HG03135 (cell line): ENCODE results near the gene RNASE1.

Experiments
- ATAC-seq: cut with Tn5 transposase; IDR thresholded peaks from one replicate; pipeline ENCODE4 v1.9.1; 2021; ENCODE audit warnings: mild to moderate bottlenecking, moderate library complexity; ENCODE audit not compliant: unreplicated experiment

RNASE1 gene

DNA sequence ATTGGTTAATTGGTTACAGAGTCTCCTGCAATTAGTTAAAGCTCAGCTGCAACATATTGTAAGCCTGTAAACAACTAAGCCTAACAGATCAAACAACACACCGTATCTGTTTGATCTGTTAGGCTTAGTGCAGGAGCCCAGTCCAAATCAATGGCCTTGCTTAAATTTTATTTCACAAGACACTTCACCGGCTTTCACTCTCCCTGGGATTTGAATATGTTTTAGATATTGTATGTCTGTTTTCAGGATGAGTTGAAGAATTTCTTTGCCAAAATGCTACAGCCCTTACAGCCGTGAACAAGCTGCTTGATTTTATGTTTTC lies 5.5 kb upstream of the RNASE1 start:
- no peak for ATAC-seq

DNA sequence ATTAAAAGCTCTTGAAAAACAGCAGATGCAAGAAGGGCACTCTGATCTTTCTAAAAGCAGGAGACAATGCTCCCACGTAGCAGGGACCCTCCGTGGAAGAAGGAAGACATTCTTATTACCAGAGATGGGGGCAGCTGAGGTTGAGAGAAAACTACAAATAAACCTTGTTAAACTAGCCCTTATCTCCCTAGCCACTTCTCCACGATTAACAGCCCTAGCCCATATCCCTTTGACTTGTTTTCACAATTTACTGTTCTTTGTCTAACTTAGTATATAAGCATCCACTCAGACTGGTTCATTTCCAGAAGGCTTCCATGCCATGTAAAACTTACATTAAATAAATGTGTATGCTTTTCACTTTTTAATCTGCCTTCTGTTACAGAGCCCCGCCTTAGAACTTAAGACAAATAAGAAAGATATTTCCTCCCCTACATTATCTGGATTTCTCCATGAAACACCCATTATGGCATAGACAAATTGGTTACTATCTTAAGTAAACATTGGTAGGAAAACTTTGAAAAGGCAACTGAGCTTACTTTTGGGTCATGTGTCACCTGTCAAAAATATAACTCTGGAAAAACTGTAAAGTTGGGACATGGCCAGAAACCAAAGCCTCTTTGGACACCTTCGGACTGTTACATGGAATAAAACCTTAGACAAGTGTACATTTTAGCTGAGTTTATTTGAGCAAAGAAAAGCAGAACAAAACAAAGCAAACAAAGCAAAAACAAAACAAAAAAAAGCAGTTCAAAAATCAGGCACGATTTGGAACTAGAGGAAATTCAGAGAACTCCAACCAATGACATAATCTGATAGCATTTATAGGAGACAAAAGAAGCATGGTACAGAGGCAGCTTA lies 4.9 kb upstream of the RNASE1 start:
- ATAC-seq, result no peak

DNA sequence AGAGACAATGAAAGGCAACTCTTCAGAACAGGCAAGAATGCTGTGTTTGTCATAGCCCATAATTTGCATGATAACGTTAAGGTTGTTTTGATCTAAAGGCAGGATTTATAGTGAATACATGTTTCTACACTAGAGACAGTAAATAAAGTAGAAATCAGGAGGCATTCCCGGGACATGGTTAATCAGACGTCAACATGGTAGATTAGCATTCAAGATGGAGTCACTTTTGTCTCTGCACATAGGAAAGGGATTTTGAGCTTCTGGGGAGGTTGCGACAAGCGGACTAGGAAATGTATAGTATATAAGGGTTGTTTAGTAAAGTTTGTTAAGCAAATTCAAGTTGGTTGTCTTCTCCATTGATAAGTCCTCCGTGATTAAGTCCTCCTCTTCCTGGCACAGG lies 2.8 kb upstream of the RNASE1 start:
- ATAC-seq, result no peak

DNA sequence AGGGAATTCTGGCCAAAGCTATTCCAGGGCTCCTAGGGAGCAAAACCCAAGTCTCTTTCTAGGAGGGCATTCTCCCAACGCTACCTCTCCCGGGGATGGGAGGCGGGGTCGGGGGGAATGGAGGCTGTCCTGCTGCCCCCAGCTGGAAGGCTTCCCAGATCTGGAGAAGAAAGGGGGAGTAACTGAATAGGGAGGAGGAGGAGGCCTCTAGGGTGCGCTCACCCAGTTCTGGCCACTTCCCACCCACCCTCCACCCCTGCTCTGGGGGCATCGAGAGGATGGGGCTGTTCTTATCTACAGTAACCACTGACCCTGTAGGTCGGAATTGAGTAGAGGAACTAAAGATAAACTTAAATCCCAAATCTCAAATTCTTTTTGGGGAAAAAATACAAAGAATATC lies 579 bp upstream of the RNASE1 start:
- no peak for ATAC-seq

DNA sequence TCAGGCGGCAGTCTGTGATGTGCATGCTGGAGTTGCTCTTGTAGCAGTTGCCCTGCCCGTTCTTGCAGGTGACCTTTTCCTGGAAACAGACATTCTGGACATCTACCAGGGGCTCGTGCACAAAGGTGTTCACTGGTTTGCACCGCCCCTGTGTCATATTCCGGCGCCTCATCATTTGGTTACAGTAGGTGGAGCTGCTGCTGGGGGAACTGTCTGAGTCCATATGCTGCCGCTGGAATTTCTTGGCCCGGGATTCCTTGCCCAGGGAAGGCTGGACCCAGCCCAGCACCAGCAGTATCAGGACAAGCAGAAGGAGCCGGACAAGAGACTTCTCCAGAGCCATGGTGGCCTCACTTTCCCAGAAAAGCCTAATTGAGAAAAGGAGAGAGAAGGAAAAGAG lies 918 bp downstream of the RNASE1 start:
- no peak for ATAC-seq

DNA sequence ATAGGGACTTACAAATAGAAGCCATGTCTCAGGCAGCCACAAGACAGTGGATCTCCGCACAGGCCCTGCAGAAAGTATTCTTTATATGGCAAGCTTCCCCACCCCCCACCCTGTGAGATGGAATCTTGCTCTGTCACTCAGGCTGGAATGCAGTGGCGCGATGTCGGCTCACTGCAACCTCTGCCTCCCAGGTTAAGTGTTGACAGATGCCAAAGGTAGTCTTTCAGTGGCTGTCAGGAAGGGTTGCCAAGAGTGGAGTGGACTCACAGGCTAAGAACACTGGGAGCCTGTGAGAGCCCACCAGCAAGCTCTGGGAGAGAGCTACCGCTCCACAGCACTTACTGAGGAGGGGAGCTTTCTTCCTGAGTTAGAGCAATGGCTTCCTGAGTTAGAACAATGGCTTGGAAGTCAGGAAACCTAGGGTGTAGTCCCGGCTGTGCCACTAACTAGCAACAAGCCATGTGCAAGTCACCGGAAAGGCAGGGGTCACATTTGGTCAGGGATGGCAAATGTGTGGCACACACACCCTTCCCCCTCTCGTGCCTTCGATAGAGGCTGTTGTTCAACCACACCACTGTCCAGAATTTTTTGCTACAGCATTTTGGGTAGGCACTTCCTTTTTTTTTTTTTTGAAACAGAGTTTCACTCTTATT lies 2.6 kb downstream of the RNASE1 start:
- ATAC-seq, result no peak

DNA sequence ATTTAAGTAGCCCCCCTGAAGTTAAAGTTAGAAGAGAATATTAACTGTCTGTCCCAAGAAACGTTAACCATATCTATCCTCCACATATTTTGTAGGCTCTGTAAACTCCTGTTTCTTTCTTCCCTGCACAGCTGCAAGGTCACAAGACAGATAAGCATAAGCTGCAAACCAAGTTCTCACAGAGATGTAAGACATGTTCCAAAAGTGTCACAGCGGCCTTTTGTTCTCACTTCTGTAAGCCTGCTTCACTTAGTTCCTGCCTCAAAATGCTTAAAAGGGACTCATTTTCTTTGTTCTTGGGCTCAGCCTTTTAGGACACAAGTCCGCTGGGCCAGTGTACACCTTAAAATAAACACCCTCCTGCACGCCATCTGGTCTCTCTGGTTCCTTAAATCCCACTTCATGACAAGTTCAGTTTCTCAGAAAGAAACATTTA lies 3.2 kb downstream of the RNASE1 start:
- ATAC-seq, result no peak

DNA sequence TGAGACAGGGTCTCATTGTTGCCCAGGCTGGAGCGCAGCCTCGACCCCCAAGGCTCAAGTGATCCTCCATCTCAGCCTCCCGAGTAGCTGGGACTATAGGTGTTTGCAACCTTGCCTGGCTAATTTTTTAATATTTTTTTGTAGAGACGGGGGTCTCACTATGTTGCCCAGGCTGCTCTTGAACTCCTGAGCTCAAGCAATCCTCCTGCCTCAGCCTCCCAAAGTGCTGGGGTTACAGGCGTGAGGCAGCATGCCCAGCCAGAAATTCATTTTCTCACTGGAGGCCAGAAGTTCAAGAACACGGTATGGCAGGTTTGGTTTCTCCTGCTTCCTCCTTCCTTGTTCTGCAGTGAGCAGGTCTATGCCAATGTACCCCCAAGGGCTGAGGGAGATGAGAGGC lies 3.7 kb downstream of the RNASE1 start:
- no peak for ATAC-seq

DNA sequence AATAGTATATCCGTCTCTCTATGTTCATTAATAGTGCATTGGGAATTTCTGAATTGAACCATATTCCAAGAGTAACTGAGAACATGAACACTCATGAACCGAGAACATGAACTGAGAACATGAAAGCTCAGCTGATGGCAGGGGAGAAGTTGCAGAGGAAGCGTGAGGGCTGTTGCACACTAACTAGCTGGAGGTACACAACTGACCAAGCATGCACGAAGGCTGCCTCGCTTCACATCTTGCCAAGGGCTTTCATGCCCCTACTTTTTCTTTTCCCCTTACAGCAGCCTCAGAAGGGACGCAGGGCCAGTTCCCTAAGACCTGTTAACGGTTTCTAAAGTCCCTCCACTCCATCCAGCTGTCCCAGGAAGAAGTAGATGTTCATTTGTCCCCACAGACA lies 4.3 kb downstream of the RNASE1 start:
- no peak for ATAC-seq

DNA sequence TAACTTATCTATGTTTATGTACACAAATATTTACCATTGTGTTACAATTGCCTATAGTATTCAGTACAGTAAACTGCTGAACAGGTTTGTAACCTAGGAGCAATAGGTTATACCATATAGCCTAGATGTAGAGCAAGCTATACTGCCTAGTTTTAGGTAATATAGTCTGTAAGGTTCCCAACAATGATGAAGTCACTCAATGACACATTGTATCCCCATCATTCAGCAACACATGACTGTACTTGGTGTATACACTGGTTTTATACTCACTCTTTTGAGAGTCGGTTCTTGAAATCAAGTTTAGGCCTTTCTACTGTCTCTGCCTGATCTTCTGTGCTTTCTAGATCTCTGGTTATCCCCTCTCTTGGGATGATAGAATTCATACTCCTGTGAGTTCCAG lies 5.5 kb downstream of the RNASE1 start:
- no peak for ATAC-seq

DNA sequence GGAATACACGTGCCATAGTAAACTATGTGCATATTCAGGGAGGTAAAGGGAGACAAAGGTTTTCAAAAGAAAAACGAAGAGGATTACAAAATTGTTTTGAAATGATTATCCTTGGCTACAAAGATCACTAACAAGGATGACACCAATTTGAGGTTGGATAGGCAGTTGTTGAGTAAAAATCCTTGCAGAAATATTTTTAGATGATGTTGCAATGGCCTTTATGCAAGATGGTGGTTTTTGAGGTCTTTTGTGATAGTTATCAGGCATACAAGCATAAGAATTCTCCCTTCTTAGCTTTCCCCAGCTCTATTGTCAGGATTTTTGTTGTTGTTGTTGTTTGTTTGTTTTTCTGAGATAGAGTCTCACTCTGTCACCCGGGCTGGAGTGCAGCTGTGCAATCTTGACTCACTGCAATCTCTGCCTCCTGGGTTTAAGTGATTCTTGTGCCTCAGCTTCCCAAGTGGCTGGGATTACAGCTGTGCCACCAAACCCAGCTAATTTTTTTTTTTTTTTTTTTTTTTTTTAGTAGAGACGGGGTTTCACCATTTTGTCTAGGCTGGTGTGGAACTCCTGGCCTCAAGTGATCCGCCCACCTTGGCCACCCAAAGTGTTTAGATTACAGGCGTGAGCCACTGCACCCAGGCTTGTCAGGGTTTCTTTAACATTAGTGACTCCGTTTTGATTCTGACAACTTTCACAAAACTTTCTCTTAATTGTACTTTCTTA lies 7.8 kb downstream of the RNASE1 start:
- ATAC-seq, result no peak

DNA sequence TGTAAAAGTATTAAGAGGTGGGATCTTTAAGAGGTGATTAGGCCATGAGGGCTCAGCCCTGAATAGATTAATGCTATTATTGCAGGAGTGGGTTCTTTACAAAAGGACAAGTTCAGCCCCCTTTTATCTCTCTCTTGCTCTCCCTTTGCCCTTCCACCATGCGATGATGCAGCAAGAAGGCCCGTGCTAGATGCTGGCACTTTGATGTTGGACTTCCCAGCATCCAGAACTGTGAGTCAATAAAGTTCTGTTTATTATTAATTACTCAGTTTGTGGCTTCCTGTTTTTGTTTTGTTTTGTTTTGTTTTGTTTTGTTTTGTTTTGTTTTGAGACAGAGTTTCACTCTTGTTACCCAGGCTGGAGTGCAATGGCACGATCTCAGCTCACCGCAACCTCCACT lies 10.1 kb downstream of the RNASE1 start:
- no peak for ATAC-seq

DNA sequence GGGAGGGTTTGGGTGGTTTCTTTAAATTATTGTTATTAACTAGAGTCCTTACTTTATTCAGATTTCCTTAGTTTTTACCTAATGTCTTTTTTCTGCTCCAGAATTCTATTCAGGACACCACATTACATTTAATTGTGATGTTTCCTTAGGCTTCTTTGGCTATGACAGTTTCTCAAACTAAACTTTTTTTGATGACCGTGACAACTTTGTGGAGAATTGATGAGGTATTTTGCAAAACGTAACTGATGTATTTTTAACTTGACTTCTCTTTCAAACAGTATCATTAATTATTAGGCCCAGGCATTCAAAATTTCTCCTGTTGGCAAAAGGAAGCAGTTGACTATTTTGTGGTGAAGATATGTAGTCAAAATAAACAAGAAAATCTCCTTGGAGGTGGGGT lies 11.0 kb downstream of the RNASE1 start:
- no peak for ATAC-seq

DNA sequence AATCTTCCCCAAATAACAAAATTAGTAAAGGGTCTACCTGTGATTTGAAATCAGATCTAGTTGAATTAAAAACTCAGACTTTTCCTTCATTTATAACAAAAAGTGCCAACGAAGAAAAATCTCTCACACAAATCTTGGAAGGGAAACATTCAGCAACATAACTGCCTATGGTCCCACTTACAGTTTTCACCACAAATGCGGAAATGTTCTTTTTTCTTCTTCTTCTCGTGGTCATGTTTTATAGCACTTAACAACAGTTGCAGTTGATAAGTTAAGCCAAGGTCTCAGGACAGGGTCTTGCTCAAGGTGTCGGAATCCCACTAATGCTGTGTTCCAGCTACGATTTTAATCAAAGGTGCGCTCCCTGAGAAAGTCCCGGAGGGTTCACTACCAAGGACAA lies 11.5 kb downstream of the RNASE1 start:
- no peak for ATAC-seq

DNA sequence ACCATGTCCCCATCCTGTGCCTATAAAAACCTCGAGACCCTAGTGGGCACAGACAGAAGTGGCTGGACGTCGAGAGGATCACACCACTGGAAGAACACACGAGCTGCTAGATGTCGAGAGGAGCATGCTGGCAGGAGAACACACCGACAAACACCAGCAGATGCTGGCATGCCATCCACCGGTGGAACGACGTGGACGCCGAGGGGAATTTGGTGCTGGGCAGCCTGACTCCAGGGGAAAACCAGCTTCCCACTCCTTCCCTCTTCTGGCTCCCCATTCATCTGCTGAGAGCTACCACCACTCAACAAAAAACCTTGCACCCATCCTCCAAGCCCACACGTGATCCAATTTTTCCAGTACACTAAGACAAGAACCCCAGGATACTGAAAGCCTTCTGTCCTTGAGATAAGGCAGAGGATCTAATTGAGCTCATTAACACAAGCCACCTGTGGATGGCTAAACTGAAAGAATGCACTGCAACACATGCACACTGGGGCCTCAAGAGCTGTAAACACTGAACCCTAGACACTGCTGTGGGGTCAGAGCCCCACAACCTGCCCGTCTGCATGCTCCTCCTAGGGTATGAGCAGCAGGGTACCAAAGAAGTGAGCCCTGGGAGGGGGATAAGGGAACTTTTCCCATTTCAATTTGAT lies 12.1 kb downstream of the RNASE1 start:
- ATAC-seq, result no peak

DNA sequence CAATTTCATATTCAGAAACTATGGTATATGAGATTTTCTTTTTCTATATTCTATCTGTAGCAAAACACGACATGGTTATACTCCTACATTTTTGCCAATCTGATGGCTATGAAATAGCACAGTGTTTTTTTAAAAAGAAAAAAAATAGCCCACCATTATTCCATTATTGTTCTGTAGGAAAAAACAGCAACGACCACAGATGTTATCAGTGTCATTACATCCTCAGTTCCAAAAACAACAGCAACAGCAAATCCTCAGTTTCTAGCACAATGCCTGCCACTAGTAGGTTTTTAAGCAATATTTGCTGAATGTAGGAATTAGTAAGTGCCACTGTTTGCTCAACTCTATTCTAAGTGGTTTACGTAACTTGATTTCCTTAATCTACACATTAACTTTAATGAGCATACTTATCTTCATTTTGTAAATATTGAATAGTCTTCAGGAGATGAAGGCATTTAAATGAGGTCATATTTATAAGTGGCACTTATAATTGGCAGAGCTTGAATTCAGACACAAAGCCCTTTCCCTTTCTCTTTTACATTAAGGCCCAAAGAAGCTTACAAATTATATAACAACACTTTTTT lies 13.3 kb downstream of the RNASE1 start:
- ATAC-seq, result no peak

DNA sequence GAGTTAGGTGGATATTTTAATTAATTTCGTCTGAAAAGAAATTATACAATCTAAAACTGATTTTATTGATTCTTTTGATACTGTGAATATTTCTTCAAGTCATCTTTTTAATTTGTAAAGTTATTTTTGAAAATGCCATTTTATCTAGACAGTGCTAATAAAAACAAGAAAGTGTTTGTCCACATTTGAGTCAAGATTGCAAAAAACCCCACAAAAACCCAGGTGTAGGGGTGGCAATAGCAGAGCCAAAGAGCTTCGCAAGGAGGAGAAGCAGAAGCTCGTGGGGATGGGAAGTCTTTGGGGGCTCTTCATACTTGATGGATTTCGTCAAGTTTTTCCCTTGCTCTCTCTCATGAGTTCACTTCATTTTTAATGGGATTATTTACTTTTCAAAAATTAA lies 15.6 kb downstream of the RNASE1 start:
- ATAC-seq, result no peak

DNA sequence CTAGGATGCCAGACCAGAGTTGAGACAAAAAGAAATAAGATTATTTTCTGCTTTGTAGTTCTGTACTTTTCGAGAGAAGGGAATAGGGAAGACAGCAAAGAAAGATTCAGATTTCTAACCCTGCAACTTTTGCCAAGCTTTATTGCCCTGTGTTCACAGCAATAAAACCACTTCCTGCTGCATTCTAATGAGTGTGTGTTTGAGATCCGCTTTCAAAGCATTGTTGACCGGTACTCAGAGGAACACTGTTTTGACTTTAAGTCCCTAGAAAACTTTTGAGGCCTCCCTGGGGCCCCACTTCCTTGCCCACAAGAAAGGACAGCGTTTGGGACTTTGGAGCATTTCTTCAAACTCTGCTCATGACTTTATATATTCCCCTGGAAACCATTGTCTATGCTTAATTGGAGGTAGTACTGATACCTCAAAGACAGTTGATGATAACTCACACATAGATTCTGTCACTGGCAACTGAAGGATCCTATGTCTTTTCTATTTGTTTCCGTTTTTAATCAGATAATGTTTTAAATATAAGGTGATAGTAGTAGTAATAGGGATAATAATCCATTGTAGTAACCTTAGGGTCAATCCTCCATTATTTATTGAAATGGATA lies 20.3 kb downstream of the RNASE1 start:
- ATAC-seq, result no peak

DNA sequence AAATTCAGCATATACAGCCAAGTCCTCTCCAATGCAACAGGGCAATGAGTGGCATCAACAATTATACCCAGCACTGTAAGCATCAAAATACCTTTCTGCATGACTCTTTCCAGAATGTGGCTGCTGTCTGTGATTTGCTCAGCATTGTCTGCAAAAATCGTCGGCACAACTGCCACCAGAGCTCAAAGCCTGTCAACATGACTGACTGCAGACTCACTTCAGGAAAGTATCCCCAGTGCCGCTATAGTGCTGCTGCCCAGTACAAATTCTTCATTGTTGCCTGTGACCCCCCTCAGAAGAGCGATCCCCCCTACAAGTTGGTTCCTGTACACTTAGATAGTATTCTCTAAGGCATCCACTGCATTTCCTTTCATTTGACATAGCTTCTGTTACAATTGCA lies 20.8 kb downstream of the RNASE1 start:
- ATAC-seq, result no peak

DNA sequence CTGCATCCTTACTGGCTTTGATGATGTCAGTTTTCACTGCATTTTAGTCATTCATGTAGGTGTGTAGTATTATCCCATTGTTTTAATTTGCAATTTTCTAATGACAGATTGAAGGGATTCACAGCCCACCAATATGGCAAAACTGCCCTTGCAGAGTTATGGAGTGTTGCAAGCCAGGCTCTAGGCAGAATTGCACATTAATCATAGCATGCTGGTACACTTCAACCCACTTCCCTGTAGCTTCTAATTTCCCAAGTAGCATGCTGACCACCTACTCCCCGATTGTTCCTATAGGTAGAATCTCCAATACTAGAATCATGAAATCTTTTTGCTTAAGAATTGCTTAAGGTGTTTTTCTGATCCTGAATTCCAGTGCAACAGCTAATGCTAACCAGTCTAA lies 26.7 kb downstream of the RNASE1 start:
- no peak for ATAC-seq

DNA sequence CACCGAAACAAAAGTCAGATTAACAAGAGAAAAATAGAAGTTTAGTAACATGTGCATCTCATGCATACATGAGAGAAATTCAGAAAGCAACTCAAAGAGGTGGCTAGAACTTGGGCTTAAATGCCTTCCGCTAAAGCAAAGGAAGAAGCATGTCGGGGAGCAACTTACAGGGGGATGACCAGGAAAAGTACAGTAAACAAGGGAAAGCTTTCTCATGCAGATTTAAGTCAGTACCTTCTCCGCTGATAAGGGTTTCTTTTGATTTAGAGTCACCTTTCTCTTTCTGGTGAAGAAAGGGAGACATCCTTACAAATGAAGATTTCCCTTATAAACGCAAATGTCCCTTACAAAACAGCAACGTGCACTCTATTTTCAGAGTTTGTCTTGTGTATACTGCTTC lies 27.6 kb downstream of the RNASE1 start:
- no peak for ATAC-seq
